GM19043 (cell line): ENCODE measurements around the gene KIF23.

Source experiments
- ATAC-seq: cut with Tn5 transposase; IDR thresholded peaks from one replicate; pipeline ENCODE4 v1.9.1; 2021; ENCODE audit warnings: low read depth; ENCODE audit not compliant: unreplicated experiment

The KIF23 gene

DNA sequence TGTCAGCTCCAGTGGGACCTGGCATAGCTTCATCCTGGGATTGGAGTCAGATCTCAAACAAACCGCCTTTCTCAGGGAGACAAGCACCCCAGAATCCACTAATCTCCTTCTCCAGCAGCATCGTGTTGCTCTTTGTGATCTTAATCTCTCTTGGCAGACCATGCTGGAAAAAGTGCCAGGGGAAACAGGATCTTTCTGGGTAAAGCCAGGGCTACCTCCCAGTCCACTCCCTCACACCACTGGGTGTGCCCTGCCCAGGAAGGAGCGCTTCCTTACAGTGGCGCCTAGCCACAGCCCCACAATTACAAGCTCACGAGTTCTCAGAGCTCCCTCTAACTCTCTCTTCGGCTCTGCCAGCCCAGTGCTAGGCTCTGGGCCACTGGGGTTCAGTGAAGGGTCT, 70.7 kb downstream of the KIF23 start:
- ATAC-seq: no peak

DNA sequence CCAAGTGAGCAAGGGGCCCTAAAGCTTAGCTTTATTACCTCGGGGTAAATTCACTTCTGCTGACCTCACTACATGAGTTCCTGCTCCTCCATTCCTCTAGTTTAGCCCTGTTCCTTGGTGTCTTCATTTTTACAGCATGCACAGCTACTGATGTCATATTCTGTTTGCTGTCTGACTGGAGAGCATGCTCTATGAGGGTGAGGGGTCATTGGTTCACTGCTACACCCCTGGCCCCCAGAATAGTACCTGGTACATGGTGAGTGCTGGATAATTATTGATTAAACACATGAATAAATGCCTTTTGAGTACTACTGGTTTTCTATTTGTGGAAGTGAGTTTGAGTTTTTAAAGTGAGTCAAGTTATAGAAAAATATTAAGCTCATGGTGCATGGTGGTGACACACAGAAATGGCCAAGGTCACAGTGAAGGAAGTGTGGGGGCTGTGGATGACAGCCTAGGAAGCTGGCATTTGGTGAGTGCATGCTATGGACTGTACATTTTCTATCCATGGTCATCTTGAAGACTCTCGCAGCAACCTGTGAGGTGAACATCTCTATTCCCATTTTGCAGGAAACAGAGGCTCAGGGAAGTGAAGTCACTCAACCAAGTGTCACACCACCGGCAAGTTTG, 72.4 kb downstream of the KIF23 start:
- ATAC-seq: no peak

DNA sequence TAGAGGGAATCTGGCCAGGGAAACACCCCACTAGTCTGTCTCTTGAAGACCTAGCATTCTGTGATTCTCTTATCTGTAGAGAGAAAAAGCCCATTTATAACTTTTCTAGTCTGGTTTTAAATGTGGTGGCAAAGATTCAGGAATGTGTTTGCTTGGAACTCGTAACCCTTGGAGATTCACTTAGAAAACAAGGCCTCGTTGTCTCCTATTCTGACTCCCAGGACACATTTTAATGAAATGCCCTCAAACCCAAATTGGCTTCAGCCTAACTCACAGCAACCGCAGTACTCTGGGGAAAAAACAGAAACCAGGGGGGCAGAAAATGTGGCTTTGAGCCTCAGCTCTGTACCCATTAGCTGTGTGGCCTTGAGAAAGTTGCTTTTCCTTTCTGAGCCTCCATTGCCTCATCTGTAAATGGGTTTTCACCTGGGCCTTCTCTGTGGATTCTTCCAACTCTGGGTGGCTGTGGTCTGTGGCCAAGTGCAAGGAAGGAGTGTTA, 75.0 kb downstream of the KIF23 start:
- no peak for ATAC-seq

DNA sequence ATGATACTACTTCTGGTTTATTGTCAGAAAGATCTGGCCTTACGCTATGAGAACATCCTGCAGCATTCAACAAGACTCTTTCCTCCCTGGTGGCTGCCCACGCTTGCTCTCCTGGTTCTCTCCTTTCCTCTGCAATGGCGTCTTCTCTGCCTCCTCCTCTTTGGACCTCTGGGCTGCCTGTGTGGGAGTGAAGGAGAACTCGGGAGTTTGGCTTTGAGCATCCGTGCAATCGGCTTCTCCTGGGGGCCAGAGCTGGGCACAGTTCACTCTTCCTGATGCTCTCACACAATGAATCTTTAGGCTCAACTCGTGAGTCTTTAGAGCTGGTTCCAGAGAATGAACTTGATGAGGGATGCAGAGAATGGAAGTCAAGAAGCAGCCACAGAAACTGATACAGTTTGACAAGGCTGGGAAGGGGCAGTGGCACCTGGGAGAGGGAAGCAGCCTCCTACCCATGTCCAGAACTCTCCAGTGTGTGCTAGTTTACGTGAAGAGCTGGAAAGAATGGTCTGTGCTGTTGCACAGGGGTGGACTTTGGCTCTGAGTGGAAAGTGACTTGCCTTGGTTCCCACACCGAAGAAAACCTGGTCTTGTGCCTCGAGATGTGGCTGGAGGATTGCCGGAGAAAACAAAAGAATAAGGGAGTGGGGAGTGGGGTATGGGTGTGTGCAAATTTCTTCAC, 76.3 kb downstream of the KIF23 start:
- no peak for ATAC-seq

DNA sequence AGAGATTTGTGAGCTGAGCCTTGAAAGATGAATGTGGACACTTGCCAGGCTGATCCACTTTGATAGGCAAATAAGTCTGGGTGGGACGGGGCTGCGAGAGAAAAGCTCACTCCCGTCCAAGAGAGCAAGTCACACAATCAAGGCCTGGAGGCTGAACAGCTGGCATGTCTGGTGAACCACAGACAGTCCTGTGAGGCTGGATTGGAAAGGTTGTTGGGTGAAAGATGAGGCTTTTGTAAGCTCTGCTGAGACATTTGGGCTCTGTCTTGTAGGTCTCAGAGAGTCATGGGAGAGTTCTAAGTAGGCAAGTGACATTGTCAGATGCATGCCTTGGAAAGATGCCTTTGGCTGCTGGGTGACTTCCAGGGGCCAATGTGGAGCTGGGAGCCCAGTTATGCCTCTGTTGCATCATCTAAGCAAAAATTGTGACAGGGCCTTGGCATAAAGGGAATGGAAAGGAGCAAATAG, 76.9 kb downstream of the KIF23 start:
- ATAC-seq: no peak

DNA sequence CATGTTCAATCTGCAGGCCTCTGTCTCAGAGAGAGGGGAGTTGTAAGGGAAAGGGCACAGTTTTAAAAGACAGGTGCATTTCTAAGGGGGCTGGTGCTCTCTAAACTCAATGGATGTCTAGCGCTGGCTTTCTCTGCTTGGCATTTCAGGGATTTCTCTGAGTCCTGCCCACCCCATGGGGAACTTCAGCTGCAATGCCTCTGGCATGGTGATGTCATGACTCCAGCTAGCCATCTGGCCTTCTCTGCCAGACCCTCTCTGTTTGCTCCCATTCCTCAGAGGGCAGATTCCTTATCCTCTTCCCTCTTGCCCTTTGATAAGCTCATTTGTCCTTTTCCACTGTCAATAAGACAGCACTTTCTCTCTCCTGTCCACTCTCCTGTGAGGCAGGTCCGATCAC, 79.3 kb downstream of the KIF23 start:
- ATAC-seq: no peak

DNA sequence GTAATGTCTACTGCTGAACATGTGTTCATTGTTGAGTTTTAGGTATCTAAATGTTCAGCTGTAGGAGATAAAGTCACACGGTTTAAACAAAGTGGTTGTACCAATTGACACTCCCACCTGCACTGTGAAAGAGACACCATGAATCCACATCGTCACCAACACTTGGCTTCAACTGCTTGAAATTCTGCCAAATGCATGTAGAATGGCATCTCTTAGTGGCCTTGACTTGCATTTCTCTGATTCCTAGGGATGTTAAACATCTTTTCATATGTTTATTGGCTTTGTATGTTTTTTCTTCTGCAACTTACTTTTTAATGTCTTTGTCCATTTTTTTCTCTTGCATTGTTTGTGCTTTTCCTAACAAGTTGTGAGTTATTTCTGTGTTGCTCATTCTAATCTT, 81.9 kb downstream of the KIF23 start:
- ATAC-seq: no peak

DNA sequence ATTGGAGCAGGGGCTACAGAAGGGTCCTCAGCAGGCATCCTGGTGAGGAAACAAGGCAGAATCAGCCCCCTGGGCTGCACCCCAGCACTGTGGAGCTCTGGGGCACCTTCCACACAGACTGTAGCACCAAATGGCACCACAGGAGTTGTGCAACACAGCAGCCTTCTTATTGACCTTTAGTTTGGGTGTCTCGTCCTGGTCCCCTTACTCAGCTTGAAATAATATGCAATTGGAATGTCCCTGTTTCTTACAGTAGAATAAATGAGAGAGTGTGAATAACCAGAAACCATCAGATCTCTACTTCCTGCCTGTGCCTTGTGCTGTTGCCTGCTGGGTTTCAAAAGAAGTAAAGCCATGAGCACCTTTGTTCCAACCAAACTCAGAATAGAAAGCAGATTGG, 82.9 kb downstream of the KIF23 start:
- ATAC-seq: no peak

DNA sequence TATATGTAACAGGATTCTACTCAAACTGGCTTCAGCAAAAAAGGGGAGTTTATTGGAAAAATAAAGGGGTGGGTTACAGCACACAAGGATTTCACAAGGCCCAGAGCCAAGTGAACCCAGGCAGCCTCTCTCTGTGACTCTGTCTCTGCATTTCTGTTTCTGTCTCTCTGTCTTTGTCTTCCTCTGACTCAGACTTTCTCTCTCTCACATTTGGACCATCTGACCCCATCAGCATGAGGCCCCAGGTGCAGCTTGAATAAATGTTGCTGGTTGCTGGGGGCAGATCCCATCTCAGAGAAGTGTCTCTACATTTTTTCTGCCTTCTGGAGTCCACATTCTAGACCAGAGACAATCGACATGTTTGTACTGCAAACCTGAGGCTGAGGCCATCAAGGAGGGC, 83.5 kb downstream of the KIF23 start:
- no peak for ATAC-seq
